GM06990 (cell line): Measurements from ENCODE around the gene IFT57.
"Not testable (repeated sequence)": the region's sequence is repeated elsewhere in the genome, so short reads cannot be mapped to it uniquely, and the experiment has no call there.

Source experiments
- DNase-seq: peaks from one replicate; pipeline ENCODE4 v3.0.0-alpha.2; 2011; ENCODE audit not compliant: insufficient read length; ENCODE audit errors: extremely low read depth
- H3K27me3 ChIP-seq: replicated peaks from 2 replicates; pipeline ENCODE4 v1.6.0; 2011; ENCODE audit warnings: low read length; ENCODE audit not compliant: control insufficient read depth, insufficient read depth
- H3K36me3 ChIP-seq: 2 replicates; pipeline ENCODE4 v1.5.1; 2011; ENCODE audit warnings: low read length; ENCODE audit not compliant: control insufficient read depth, insufficient read depth
- H3K4me3 ChIP-seq: replicated peaks from 2 replicates; pipeline ENCODE4 v1.5.1; 2011; ENCODE audit warnings: low read depth, mild to moderate bottlenecking, control low read depth, low read length
- TF ChIP-seq, protein P1 (sequence below): IDR thresholded peaks from 2 replicates; pipeline ENCODE4 v1.5.1; 2011; ENCODE audit warnings: low read length, control low read depth, mild to moderate bottlenecking, inconsistent platforms; ENCODE audit not compliant: insufficient read depth, poor library complexity, severe bottlenecking

The IFT57 gene, protein sequence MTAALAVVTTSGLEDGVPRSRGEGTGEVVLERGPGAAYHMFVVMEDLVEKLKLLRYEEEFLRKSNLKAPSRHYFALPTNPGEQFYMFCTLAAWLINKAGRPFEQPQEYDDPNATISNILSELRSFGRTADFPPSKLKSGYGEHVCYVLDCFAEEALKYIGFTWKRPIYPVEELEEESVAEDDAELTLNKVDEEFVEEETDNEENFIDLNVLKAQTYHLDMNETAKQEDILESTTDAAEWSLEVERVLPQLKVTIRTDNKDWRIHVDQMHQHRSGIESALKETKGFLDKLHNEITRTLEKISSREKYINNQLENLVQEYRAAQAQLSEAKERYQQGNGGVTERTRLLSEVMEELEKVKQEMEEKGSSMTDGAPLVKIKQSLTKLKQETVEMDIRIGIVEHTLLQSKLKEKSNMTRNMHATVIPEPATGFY

DNA sequence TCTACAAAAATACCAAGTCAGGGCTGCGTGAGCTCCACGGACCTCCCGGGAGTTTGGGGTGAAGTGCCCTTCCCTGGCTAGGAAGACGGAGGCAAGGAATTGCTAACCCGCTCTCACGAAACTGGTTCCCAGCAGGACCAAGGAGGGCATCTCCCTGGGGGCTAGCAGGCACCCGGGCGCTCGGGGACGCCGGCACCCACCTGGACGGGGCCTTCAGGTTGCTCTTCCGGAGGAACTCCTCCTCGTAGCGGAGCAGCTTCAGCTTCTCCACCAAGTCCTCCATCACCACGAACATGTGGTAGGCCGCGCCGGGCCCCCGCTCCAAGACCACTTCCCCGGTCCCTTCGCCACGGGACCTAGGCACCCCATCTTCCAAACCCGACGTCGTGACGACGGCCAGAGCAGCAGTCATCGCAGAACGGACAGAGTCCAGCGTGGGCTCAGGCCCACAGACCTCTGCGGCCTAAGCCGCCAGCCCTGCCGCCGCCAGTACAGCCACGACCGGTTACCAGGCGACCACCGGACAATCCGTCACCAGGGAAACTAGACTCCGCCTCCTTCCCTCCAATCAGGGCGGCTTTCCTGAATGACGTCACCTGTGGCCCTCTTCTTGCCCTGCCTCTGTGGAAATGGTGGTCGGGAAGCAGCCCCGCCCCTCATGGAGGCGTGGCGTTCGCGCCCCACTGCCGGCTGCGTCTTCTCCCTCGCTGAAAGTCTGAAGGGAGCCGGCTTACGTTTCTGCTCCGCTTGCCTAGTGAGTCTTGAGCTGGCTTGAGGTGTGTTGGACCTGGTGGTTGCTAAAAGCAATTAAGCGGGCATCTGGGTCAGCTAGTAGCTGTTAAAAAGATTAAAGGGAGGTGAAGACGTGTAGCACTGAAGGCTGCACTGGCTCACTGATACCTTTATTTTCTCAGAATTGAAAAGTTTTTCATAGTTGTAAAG is at the start of gene IFT57:
TSS of gene IFT57 (minus strand) at position 514 of the 942 bp plus-strand sequence. CDS start at position 412, 102 bp downstream.
- Histone ChIP-seq H3K36me3 (no peaks in the 10 kb centered on the region), H3K27me3 (no peaks in the 10 kb centered on the region), H3K4me3 (peak within 1 kb of the TSS; percentile 86)
- TF ChIP-seq, protein P1, sequence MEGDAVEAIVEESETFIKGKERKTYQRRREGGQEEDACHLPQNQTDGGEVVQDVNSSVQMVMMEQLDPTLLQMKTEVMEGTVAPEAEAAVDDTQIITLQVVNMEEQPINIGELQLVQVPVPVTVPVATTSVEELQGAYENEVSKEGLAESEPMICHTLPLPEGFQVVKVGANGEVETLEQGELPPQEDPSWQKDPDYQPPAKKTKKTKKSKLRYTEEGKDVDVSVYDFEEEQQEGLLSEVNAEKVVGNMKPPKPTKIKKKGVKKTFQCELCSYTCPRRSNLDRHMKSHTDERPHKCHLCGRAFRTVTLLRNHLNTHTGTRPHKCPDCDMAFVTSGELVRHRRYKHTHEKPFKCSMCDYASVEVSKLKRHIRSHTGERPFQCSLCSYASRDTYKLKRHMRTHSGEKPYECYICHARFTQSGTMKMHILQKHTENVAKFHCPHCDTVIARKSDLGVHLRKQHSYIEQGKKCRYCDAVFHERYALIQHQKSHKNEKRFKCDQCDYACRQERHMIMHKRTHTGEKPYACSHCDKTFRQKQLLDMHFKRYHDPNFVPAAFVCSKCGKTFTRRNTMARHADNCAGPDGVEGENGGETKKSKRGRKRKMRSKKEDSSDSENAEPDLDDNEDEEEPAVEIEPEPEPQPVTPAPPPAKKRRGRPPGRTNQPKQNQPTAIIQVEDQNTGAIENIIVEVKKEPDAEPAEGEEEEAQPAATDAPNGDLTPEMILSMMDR: no peak
- DNase-seq: peak; percentile 98

DNA sequence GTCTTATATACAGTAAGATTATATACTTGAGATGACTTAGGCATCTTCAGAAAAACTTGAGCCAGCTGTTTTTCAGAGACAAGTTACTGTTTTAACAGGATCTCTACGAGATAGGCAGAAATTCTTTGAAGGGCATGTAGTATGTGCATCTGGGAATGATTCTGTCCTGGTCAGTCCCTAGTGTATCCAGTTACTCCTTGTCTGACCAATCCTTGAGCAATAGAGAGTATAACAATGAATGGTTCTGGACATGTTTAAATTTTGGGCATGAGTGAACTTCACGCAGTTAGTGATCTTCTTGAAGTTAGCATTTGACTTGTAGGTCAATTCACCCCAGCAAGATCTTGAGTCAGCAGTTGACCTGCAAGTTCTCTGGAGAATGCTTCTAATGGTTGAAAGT is 49.4 kb upstream of the IFT57 start:
- no peak for DNase-seq
- Histone ChIP-seq H3K36me3 (no peaks in the 10 kb centered on the region), H3K4me3 (no peak overlapping the region), H3K27me3 (no peaks in the 10 kb centered on the region)
- TF ChIP-seq, protein P1: no peak

DNA sequence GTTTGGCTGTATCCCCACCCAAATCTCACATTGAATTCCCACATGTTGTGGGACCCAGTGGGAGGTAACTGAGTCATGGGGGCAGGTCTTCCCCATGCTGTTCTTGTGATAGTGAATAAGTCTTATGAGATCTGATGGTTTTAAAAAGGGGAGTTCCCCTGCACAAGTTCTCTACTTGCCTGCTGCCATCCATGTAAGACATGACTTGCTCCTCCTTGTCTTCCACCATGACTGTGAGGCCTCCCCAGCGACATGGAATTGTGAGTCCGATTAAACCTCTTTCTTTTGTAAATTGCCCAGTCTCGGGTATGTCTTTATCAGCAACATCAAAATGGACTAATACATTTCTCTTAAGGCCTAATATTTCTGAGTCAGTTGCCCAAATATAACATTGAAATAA is 46.0 kb upstream of the IFT57 start:
- not testable (repeated sequence) for H3K4me3 ChIP-seq, H3K36me3 ChIP-seq, DNase-seq, H3K27me3 ChIP-seq

DNA sequence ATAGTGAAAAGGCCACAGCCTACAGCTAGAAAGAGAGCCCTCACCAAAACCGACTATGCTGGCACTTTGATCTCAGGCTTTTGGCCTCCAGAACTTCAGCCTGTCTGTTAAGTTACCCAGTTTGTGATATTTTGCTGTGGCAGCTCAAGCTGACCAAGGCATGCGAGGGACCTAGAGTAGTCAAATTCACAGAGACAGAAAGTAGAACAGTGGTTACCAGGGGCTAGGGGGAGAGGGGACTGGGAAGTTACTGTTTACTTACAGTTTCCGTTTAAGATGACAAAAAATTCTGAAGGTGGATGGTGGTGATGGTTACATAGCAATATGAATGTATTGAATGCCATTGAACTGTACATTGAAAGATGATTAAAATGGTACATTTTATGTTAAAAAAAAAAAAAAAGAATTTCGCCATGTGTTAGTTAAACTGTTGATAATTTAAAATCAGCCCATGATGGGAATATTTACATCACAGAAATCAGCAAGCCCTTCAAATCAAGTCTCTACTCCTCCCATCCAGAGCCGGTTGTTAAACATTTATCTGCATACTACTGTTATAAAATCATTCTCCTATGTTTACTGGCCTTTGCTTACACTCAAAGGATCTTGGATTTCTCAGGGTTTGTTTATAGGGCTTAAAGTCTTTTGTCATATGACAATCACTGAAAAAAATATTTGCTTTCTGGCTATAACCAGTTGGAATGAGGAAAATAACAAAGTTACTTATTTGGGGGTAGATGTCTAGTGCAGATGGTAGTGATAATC is 42.5 kb upstream of the IFT57 start:
- not testable (repeated sequence) for H3K36me3 ChIP-seq, H3K4me3 ChIP-seq, DNase-seq

DNA sequence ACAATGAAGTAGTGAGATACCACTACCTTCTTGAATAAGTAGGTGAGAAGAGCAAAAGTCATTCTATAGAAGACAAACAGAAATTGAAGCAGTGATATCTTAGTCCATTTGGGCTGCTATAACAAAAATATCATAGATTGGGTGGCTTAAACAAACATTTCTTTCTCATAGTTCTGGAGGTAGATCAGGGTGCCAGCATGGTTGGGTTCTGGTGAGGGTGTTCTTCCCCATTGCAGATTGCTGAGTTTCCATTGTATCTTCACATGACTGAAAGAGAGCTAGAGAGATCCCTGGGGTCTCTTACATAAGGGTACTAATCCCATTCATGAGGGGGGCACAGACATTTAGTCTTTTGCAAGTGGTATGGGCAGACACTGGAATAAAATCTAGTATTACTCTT is 32.9 kb upstream of the IFT57 start:
- DNase-seq: no peak
- Histone ChIP-seq H3K36me3 (no peaks in the 10 kb centered on the region), H3K4me3 (no peak overlapping the region), H3K27me3 (no peaks in the 10 kb centered on the region)
- TF ChIP-seq, protein P1: no peak

More for the DNA sequence above, 42.5 kb upstream of the IFT57 start:
- H3K27me3 ChIP-seq: not testable (repeated sequence)

DNA sequence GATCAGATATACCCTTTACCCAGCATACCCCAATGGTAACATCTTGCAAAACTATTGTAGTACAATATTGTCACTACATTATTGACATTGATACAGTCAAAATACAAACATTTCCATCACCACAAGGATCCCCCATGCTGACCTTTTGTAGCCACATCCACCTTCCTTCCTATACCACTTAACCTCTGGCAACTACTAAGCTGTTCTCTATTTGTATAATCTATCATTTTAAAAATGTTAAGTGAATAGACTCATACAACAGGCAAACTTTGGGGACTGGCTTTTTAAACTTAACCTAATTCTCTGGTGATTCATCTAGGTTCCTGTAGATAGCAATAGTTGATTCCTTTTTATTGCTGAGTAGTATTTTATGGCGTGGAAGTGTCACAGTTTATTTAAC is 29.6 kb upstream of the IFT57 start:
- H3K4me3 ChIP-seq: no peak overlapping the region
- no peaks in the 10 kb centered on the region for H3K36me3 ChIP-seq
- no peak for DNase-seq
- H3K27me3 ChIP-seq: no peaks in the 10 kb centered on the region
- TF ChIP-seq, protein P1: no peak
